ENCODE results near the gene SHISA9.

SHISA9 gene

GRCh38 chr16:13203725-13204124 lies 302.3 kb downstream of the SHISA9 start:
- DNase-seq, result no peak

- no peak for DNase-seq
Measured at GRCh38 chr16:13205352-13205751, 304.0 kb downstream of the SHISA9 start.

GRCh38 chr16:13206606-13207005 lies 305.2 kb downstream of the SHISA9 start:
- no peak for DNase-seq

GRCh38 chr16:13207151-13207550 lies 305.8 kb downstream of the SHISA9 start:
- no peak for DNase-seq

GRCh38 chr16:13223666-13224065 lies 322.3 kb downstream of the SHISA9 start:
- no peak for DNase-seq

GRCh38 chr16:13229039-13229438 lies 327.6 kb downstream of the SHISA9 start:
- DNase-seq, result no peak

GRCh38 chr16:13231365-13231764 lies 330.0 kb downstream of the SHISA9 start:
- no peak for DNase-seq

- no peak for DNase-seq
Measured at GRCh38 chr16:13234999-13235398, 333.6 kb downstream of the SHISA9 start.

GRCh38 chr16:13236308-13236707 lies 334.9 kb downstream of the SHISA9 start:
- no peak for DNase-seq

- DNase-seq, result no peak
Measured at GRCh38 chr16:13238182-13238581, 336.8 kb downstream of the SHISA9 start.

- no peak for DNase-seq
Measured at GRCh38 chr16:13242201-13242600, 340.8 kb downstream of the SHISA9 start.

GRCh38 chr16:13244770-13245169 lies 343.4 kb downstream of the SHISA9 start:
- DNase-seq, result no peak

GRCh38 chr16:13245713-13246377 lies 344.4 kb downstream of the SHISA9 start:
- no peak for DNase-seq

- no peak for DNase-seq
Measured at GRCh38 chr16:13254998-13255614, 353.7 kb downstream of the SHISA9 start.

- DNase-seq, result no peak
Measured at GRCh38 chr16:13262270-13263090, 361.1 kb downstream of the SHISA9 start.

GRCh38 chr16:13264749-13265552 lies 363.6 kb downstream of the SHISA9 start:
- DNase-seq, result no peak

GRCh38 chr16:13269359-13269758 lies 368.0 kb downstream of the SHISA9 start:
- DNase-seq, result no peak

GRCh38 chr16:13269905-13270528 lies 368.6 kb downstream of the SHISA9 start:
- no peak for DNase-seq

- DNase-seq, result no peak
Measured at GRCh38 chr16:13270602-13271001, 369.2 kb downstream of the SHISA9 start.

- no peak for DNase-seq
Measured at GRCh38 chr16:13289515-13289914, 388.1 kb downstream of the SHISA9 start.

Data from RPMI8226 (cell line).